H1 (cell line): ENCODE results near the gene SLPI.

Experiments
- CREB1 ChIP-seq: IDR thresholded peaks from 2 replicates; pipeline ENCODE4 v1.6.1; 2012; ENCODE audit warnings: inconsistent platforms
- CTCF ChIP-seq, 3 experiments: IDR thresholded peaks; 1 replicate in 2 of 3; 2 replicates in 1 of 3; pipeline versions ENCODE4 v1.5.1 to v1.6.1; 2011; ENCODE audit warnings: low read length in 3 of 3, mild to moderate bottlenecking in 3 of 3, inconsistent platforms in 2 of 3, low read depth in 1 of 3, moderate library complexity in 1 of 3; ENCODE audit not compliant: insufficient read depth in 1 of 3; ENCODE audit errors: control extremely low read depth in 1 of 3
- E2F6 ChIP-seq: IDR thresholded peaks from 2 replicates; pipeline ENCODE4 v1.6.1; 2012; ENCODE audit warnings: inconsistent platforms
- EP300 ChIP-seq, 2 experiments: IDR thresholded peaks; 1 replicate in 1 of 2; 2 replicates in 1 of 2; pipeline ENCODE4 v1.6.1; 2011 to 2012; ENCODE audit warnings: low read depth in 2 of 2, low read length in 2 of 2, mild to moderate bottlenecking in 2 of 2, borderline replicate concordance in 1 of 2, inconsistent platforms in 1 of 2, moderate library complexity in 1 of 2
- EZH2 ChIP-seq: fragments of 200-600 bp; sonication (generic); IDR thresholded peaks from 2 replicates; pipeline ENCODE4 v1.7.1; 2012; ENCODE audit warnings: low read depth, mild to moderate bottlenecking, moderate library complexity, low read length, inconsistent platforms; ENCODE audit not compliant: severe bottlenecking
- HDAC6 ChIP-seq: IDR thresholded peaks from one replicate; pipeline ENCODE4 v1.7.1; 2012; ENCODE audit warnings: low read depth, mild to moderate bottlenecking, inconsistent platforms, low read length, moderate library complexity
- NANOG ChIP-seq: IDR thresholded peaks from 2 replicates; pipeline ENCODE4 v1.6.1; 2011; ENCODE audit warnings: low read length, low read depth, mild to moderate bottlenecking, inconsistent platforms; ENCODE audit not compliant: insufficient read depth, poor library complexity, severe bottlenecking
- PHF8 ChIP-seq: fragments of 200-600 bp; sonication (generic); conservative IDR thresholded peaks from 2 replicates; pipeline ENCODE4 v1.7.1; 2012; ENCODE audit warnings: low read depth, mild to moderate bottlenecking, inconsistent platforms, low read length, moderate library complexity
- POLR2A ChIP-seq, 2 experiments: IDR thresholded peaks; 1 replicate in 1 of 2; 2 replicates in 1 of 2; pipeline ENCODE4 v1.6.1; 2011; ENCODE audit warnings: low read depth in 2 of 2, low read length in 2 of 2, mild to moderate bottlenecking in 2 of 2; ENCODE audit errors: control extremely low read depth in 1 of 2
- POLR2AphosphoS5 ChIP-seq: IDR thresholded peaks from 2 replicates; pipeline ENCODE4 v1.6.1; 2011; ENCODE audit warnings: low read depth, low read length
- SRF ChIP-seq: IDR thresholded peaks from 2 replicates; pipeline ENCODE4 v1.6.1; 2011; ENCODE audit warnings: mild to moderate bottlenecking, low read depth, low read length, moderate library complexity
- SUZ12 ChIP-seq: fragments of 200-600 bp; sonication (generic); IDR thresholded peaks from 2 replicates; pipeline ENCODE4 v1.6.1; 2012; ENCODE audit warnings: mild to moderate bottlenecking, inconsistent platforms, low read length, moderate library complexity, mixed read lengths
- ZNF274 ChIP-seq: IDR thresholded peaks from 2 replicates; pipeline ENCODE4 v1.7.0; 2012; ENCODE audit warnings: low read length, borderline replicate concordance; ENCODE audit errors: extremely low read depth

DNA sequence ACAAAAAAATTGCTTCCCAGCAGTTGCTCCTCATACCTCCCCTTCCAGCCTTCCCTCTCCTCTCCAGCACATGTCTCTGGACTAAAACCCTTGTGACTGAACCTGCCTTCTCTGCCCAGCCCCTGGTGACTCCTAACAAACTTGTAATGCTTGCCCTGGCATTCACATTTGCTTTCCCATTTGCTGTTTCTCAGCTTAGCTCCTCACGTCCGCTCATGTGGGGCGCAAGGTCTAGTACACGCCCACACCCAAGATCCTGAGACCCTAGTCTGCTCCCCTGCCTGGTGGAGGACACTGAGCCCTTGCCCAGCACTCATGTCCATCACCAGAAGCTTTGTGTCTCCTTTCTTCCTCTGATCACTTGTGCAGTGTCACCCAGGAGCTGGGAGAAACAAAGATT lies 34.0 kb upstream of the SLPI start:
- no peak for TF ChIP-seq POLR2AphosphoS5
- no peak for TF ChIP-seq EZH2
- TF ChIP-seq ZNF274: no peak
- no peak for TF ChIP-seq SRF
- no peak for TF ChIP-seq PHF8
- no peak for TF ChIP-seq HDAC6
- no peak for TF ChIP-seq SUZ12
- TF ChIP-seq EP300 (IDR thresholded peaks at IDR 0.05; ENCODE audit: borderline replicate concordance in 1 of 2, low read depth in 2 of 2, low read length in 2 of 2): no peak
- TF ChIP-seq NANOG: no peak
- no peak for TF ChIP-seq CTCF (IDR thresholded peaks at IDR 0.05; ENCODE audit: control extremely low read depth in 1 of 3, insufficient read depth in 1 of 3, low read depth in 1 of 3, low read length in 3 of 3)
- no peak for TF ChIP-seq CREB1
- no peak for TF ChIP-seq E2F6
- no peak for TF ChIP-seq POLR2A (IDR thresholded peaks at IDR 0.05; ENCODE audit: control extremely low read depth in 1 of 2, low read depth in 2 of 2, low read length in 2 of 2)
